Calu3 (cell line): Measurements from ENCODE around the gene RABGAP1L. TPM values are rescaled to one million over a fixed set of nuclear protein-coding genes. Genes with fewer than 3 reads are reported as not detected.

Experiments
- BruUV-seq: library from RNA; stranded (reverse); fragments of 400-500 nt; replicated peaks from 2 replicates; lab custom pipeline; 2021; lab: Mats Ljungman, UMichigan
- CTCF ChIA-PET: fragments of 300-600 bp; sonication (Branson Sonifier 250); formaldehyde crosslinking; loops from one replicate; lab custom pipeline; 2022; ENCODE audit warnings: antibody characterized with exemption; lab: Charles Lee
- DNase-seq: peaks from one replicate; pipeline ENCODE4 v3.0.0; 2022
- H3K27ac Mint-ChIP-seq: one replicate; pipeline ENCODE4 v1.8.0; 2022; ENCODE audit warnings: mixed read lengths; ENCODE audit not compliant: unreplicated experiment
- H3K27me3 Mint-ChIP-seq: one replicate; pipeline ENCODE4 v1.8.0; 2022; ENCODE audit warnings: mixed read lengths; ENCODE audit not compliant: unreplicated experiment
- H3K36me3 Mint-ChIP-seq: one replicate; pipeline ENCODE4 v1.8.0; 2022; ENCODE audit warnings: mild to moderate bottlenecking, moderate library complexity, mixed read lengths; ENCODE audit not compliant: insufficient read depth, unreplicated experiment
- H3K4me1 Mint-ChIP-seq: one replicate; pipeline ENCODE4 v1.8.0; 2022; ENCODE audit warnings: mild to moderate bottlenecking, low read depth, mixed read lengths; ENCODE audit not compliant: unreplicated experiment
- H3K4me3 Mint-ChIP-seq: one replicate; pipeline ENCODE4 v1.8.0; 2022; ENCODE audit warnings: mild to moderate bottlenecking, low read depth, moderate library complexity, mixed read lengths; ENCODE audit not compliant: unreplicated experiment
- H3K9me3 Mint-ChIP-seq: one replicate; pipeline ENCODE4 v1.8.0; 2022; ENCODE audit warnings: low read depth, mixed read lengths; ENCODE audit not compliant: unreplicated experiment
- CTCF ChIP-seq: fragments of 200-600 bp; IDR thresholded peaks from one replicate; pipeline ENCODE4 v1.8.0; 2022; ENCODE audit warnings: antibody characterized with exemption; ENCODE audit not compliant: unreplicated experiment
- intact Hi-C: fragments of 100-400 bp; cut with micrococcal nuclease; formaldehyde crosslinking; loops from one replicate; pipeline ENCODE4 v1.10.0; 2022; ENCODE audit not compliant: unreplicated experiment
- total RNA-seq: library from RNA; stranded (reverse); gene quantifications from 2 replicates; pipeline ENCODE4 v1.2.3, GENCODE V29; 2022

The RABGAP1L gene
- total RNA-seq, 1 experiment from 2014 or later, result 135 TPM

- no peak for DNase-seq
- Mint-ChIP-seq H3K9me3 (no peaks in the 10 kb centered on the region), H3K36me3 (no peaks in the 10 kb centered on the region), H3K27ac (no peak overlapping the region), H3K27me3 (no peaks in the 10 kb centered on the region), H3K4me3 (no peak overlapping the region), H3K4me1 (no peaks in the 10 kb centered on the region)
- CTCF ChIA-PET, result interaction anchor here (0.6 kb wide), 1 partner anchor 134 kb away, joined by 3 read pairs; no protein-coding TSS in a partner anchor
- intact Hi-C loops, result no loop called here
- no peak for TF ChIP-seq CTCF
- BruUV-seq, result no TSS peak
Measured at GRCh38 chr1:174753131-174753530, 593.8 kb downstream of the RABGAP1L start.

- CTCF ChIA-PET, result no interaction called here
- Mint-ChIP-seq H3K27me3 (no peaks in the 10 kb centered on the region), H3K4me1 (no peaks in the 10 kb centered on the region), H3K27ac (no peak overlapping the region), H3K36me3 (no peaks in the 10 kb centered on the region), H3K4me3 (no peak overlapping the region), H3K9me3 (no peaks in the 10 kb centered on the region)
- no peak for DNase-seq
- intact Hi-C loops, result no loop called here
- BruUV-seq, result no TSS peak
- no peak for TF ChIP-seq CTCF
Measured at GRCh38 chr1:174761335-174761734, 602.0 kb downstream of the RABGAP1L start.

GRCh38 chr1:174761901-174762585 lies 602.7 kb downstream of the RABGAP1L start:
- H3K27ac Mint-ChIP-seq, result no peak overlapping the region
- CTCF ChIA-PET, result no interaction called here
- DNase-seq, result no peak
- no TSS peak for BruUV-seq
- H3K27me3 Mint-ChIP-seq, result no peaks in the 10 kb centered on the region
- intact Hi-C loops, result no loop called here
- H3K4me1 Mint-ChIP-seq, result peaks cover 6% of the 10 kb centered on the region
- no peaks in the 10 kb centered on the region for H3K36me3 Mint-ChIP-seq
- no peak for TF ChIP-seq CTCF
- no peak overlapping the region for H3K4me3 Mint-ChIP-seq
- no peaks in the 10 kb centered on the region for H3K9me3 Mint-ChIP-seq

- H3K27me3 Mint-ChIP-seq, result no peaks in the 10 kb centered on the region
- H3K9me3 Mint-ChIP-seq, result no peaks in the 10 kb centered on the region
- CTCF ChIA-PET, result interaction anchor here (0.6 kb wide), 1 partner anchor 1411 kb away, joined by 3 read pairs; no protein-coding TSS in a partner anchor
- no peaks in the 10 kb centered on the region for H3K36me3 Mint-ChIP-seq
- intact Hi-C loops, result no loop called here
- TF ChIP-seq CTCF, result no peak
- no peak for DNase-seq
- no peak overlapping the region for H3K27ac Mint-ChIP-seq
- BruUV-seq, result no TSS peak
- no peak overlapping the region for H3K4me3 Mint-ChIP-seq
- peaks cover 28% of the 10 kb centered on the region for H3K4me1 Mint-ChIP-seq
Measured at GRCh38 chr1:174764191-174764590, 604.9 kb downstream of the RABGAP1L start.
